ENCODE measurements around the gene SLC39A10. TPM values are rescaled to one million over a fixed set of nuclear protein-coding genes. Genes with fewer than 3 reads are reported as not detected.

Gene SLC39A10
- total RNA-seq, 1 donor from 2014 or later, result 52.3 TPM

DNA sequence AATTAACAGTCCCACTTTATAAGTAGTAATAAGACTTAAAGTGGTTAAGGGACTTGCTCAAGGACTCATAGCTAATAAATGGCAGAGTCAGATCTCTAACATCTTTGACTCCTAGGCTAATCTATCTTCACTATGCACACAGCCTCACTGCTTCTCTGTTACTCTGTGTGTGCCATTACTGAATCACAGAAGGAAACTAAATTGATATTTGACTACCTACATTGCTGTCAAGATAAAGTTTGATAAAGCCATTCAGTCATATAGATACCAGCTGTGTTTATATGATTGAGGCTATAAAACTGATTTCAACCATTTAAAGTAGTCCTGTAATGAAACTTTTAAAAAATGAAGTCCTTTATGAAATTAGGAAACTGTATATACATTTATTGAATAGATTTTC, 10.9 kb downstream of the SLC39A10 start:
- Mint-ChIP-seq H3K27me3 (no peaks in the 10 kb centered on the region), H3K36me3 (ENCODE audit: low read depth) (peaks cover 9% of the 10 kb centered on the region), H3K27ac (no peak overlapping the region), H3K9me3 (no peaks in the 10 kb centered on the region), H3K4me1 (peaks cover 44% of the 10 kb centered on the region), H3K4me3 (no peak overlapping the region)
- TF ChIP-seq CTCF (IDR thresholded peaks at IDR 0.05), result no peak
- DNase-seq, result no peak
- no peak for ATAC-seq (ENCODE audit: low read depth)
- ChIA-PET POLR2A (interaction anchor here (0.6 kb wide), 1 partner anchor 8 kb away, joined by 4 read pairs; no protein-coding TSS in a partner anchor), CTCF (interaction anchor here (0.8 to 4.5 kb wide), 3 partner anchors 8 to 400 kb away, joined by 3 to 24 read pairs (median 8); partner anchors contain the start of gene DNAH7)
- intact Hi-C loops (cut with micrococcal nuclease), result no loop called here

DNA sequence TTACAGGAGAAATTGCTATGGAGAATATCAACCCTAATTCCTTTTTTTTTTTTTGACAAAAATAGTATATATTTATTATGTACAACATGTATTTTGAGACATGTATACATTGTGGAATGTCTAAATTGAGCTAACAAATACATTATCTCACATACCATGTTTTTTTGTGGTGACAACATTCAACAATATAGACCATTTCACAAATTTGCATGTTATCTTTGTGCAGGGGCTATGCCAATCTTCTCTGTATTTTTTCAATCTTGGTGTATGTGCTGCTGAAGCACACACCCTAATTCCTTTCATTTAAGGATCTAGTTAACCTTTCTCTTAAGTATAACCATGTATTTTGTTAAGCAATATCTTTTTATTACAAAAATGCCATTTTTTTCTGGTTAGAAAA, 13.2 kb downstream of the SLC39A10 start:
- CTCF ChIA-PET, result interaction anchor here (0.7 to 2.2 kb wide), 5 partner anchors 10 to 172 kb away, joined by 3 to 8 read pairs (median 5); no protein-coding TSS in a partner anchor
- intact Hi-C loops (cut with micrococcal nuclease), result no loop called here
- DNase-seq (no peak), ATAC-seq (ENCODE audit: low read depth) (no peak)
- H3K27ac Mint-ChIP-seq, result no peak overlapping the region
- H3K36me3 Mint-ChIP-seq (ENCODE audit: low read depth), result peaks cover 8% of the 10 kb centered on the region
- no peaks in the 10 kb centered on the region for H3K9me3 Mint-ChIP-seq
- TF ChIP-seq CTCF (IDR thresholded peaks at IDR 0.05), result no peak
- H3K27me3 Mint-ChIP-seq, result no peaks in the 10 kb centered on the region
- H3K4me3 Mint-ChIP-seq, result no peak overlapping the region
- POLR2A ChIA-PET, result no interaction called here
- H3K4me1 Mint-ChIP-seq, result peaks cover 39% of the 10 kb centered on the region

DNA sequence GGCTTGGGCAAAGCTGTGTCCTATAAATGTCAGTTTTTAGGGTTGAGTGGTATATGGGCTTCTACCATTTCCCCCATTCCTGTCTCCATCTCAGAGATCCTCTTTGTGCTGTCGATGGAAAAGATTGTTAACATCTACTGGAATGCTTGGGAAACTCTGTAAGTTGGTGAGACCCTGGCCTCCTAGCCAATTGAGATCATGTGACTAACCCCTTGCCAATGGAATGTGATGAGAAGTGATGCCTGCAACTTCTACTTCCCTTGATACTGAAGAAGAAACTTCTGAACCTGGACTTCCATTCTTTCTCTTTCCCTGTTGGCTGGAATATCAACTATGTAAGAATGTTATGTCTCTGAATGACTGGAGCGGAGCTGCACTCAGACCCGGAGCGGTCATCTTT, 14.5 kb downstream of the SLC39A10 start:
- ChIA-PET POLR2A (no interaction called here), CTCF (interaction anchor here (1.4 kb wide), 1 partner anchor 11 kb away, joined by 4 read pairs; no protein-coding TSS in a partner anchor)
- no peak for TF ChIP-seq CTCF (IDR thresholded peaks at IDR 0.05)
- Mint-ChIP-seq H3K4me1 (peaks cover 31% of the 10 kb centered on the region), H3K27me3 (no peaks in the 10 kb centered on the region), H3K27ac (no peak overlapping the region), H3K9me3 (no peaks in the 10 kb centered on the region), H3K36me3 (ENCODE audit: low read depth) (peaks cover 14% of the 10 kb centered on the region), H3K4me3 (no peak overlapping the region)
- intact Hi-C loops (cut with micrococcal nuclease), result no loop called here
- ATAC-seq (ENCODE audit: low read depth) (no peak), DNase-seq (no peak)

DNA sequence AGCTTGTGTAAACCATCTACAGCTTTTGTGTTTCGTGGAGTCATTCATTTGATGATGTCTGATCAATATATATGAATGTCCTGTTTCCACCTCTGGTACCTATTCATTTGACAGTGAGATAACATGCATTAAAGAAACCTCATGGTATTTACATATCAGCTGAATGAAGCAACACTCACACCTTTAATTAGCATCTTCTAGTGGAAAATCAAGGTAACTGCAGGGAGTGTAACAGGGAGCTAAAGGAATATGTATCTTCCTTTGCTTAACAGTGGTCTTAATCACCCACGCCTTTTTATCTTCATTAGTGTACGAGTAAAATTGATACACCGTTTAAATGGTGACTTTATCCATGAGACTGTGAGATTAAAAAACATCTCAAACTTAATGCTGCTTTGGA, 15.6 kb downstream of the SLC39A10 start:
- Mint-ChIP-seq H3K27ac (no peak overlapping the region), H3K4me3 (no peak overlapping the region), H3K4me1 (peaks cover 23% of the 10 kb centered on the region)

More for the DNA sequence above, 15.6 kb downstream of the SLC39A10 start:
- intact Hi-C loops (cut with micrococcal nuclease), result no loop called here
- DNase-seq (no peak), ATAC-seq (ENCODE audit: low read depth) (no peak)
- H3K36me3 Mint-ChIP-seq (ENCODE audit: low read depth), result peaks cover 17% of the 10 kb centered on the region
- CTCF ChIA-PET, result interaction anchor here (1.0 kb wide), 1 partner anchor 174 kb away, joined by 4 read pairs; no protein-coding TSS in a partner anchor
- no peak for TF ChIP-seq CTCF (IDR thresholded peaks at IDR 0.05)
- H3K27me3 Mint-ChIP-seq, result no peaks in the 10 kb centered on the region
- POLR2A ChIA-PET, result no interaction called here
- H3K9me3 Mint-ChIP-seq, result no peaks in the 10 kb centered on the region
